ENCODE measurements around the gene E2F3. TPM values are rescaled to one million over a fixed set of nuclear protein-coding genes. Genes with fewer than 3 reads are reported as not detected.

The E2F3 gene
- total RNA-seq, 1 experiment from 2014 or later = 35.7 TPM

- H3K14ac ChIP-seq (ENCODE audit: insufficient read depth, low read length) = no peak overlapping the region
- no peaks in the 10 kb centered on the region for H3K4me1 ChIP-seq (ENCODE audit: insufficient read depth, low read length)
- H2BK20ac ChIP-seq (ENCODE audit: low read depth, low read length, poor library complexity, severe bottlenecking) = no peak overlapping the region
- H2AK5ac ChIP-seq (ENCODE audit: insufficient read length, low read length) = no peak overlapping the region
- H2AFZ ChIP-seq (ENCODE audit: low read length) = no peak overlapping the region
- H3K27ac ChIP-seq (ENCODE audit: insufficient read length, low read depth, low read length) = no peak overlapping the region
- no peak overlapping the region for H2BK12ac ChIP-seq (ENCODE audit: insufficient read length, low read depth, low read length)
- no peaks in the 10 kb centered on the region for H3K23me2 ChIP-seq (ENCODE audit: insufficient read length, low read depth, low read length, poor library complexity, severe bottlenecking)
- TF ChIP-seq CTCF (conservative IDR thresholded peaks at IDR 0.05) = no peak
- no peaks in the 10 kb centered on the region for H3K27me3 Mint-ChIP-seq (ENCODE audit: low read depth)
- H3K27ac Mint-ChIP-seq = peak overlapping the region in 2 of 3 experiments; percentile 24 to 55; a peak in 3 of 7 replicates
- H3K79me1 ChIP-seq (ENCODE audit: insufficient read depth, low read depth, low read length, poor library complexity, severe bottlenecking) = peaks cover 2% of the 10 kb centered on the region
- peaks cover 23 to 26% of the 10 kb centered on the region in 2 experiments for H3K4me1 Mint-ChIP-seq
- peaks cover 39 to 70% (median 57%) of the 10 kb centered on the region in 3 experiments for H3K36me3 Mint-ChIP-seq (ENCODE audit: insufficient read depth in 1 of 3, low read depth in 3 of 3)
- H2BK15ac ChIP-seq (ENCODE audit: low read depth, low read length) = no peak overlapping the region
- H3K79me2 ChIP-seq (ENCODE audit: insufficient read depth, low read length) = no peaks in the 10 kb centered on the region; the same call in 1 of the 2 replicates
- no peak overlapping the region for H2BK5ac ChIP-seq (ENCODE audit: insufficient read length, low read length)
- no peaks in the 10 kb centered on the region for H3K27me3 ChIP-seq (ENCODE audit: insufficient read depth, low read length)
- H3K56ac ChIP-seq (ENCODE audit: insufficient read length, low read depth, low read length) = no peak overlapping the region
- H3K4me2 ChIP-seq (ENCODE audit: insufficient read depth, insufficient read length, low read length) = no peak overlapping the region
- no peak overlapping the region for H4K5ac ChIP-seq (ENCODE audit: insufficient read length, low read depth, low read length)
- H3K9me3 Mint-ChIP-seq = no peaks in the 10 kb centered on the region
- H4K8ac ChIP-seq (replicated peaks; ENCODE audit: insufficient read length, low read depth, low read length) = no peak overlapping the region
- WGBS (ENCODE audit: extremely low coverage, insufficient read length, low lambda C conversion rate) = no CpG with 5 or more reads among the region's 8 CpGs
- no peak overlapping the region for H3K23ac ChIP-seq (ENCODE audit: insufficient read length, low read depth, low read length)
- H3T11ph ChIP-seq (ENCODE audit: low read length) = no peak overlapping the region
- H3K4ac ChIP-seq (ENCODE audit: low read depth, low read length) = no peak overlapping the region
- no peak overlapping the region for H4K91ac ChIP-seq (ENCODE audit: insufficient read length, low read depth, low read length)
- no peaks in the 10 kb centered on the region for H4K20me1 ChIP-seq (ENCODE audit: control insufficient read depth, insufficient read depth, insufficient read length)
- no peak for DNase-seq
- H3K9me3 ChIP-seq (ENCODE audit: control insufficient read depth, low read depth, low read length) = no peaks in the 10 kb centered on the region
- H2BK120ac ChIP-seq (ENCODE audit: low read depth, low read length, poor library complexity, severe bottlenecking) = no peak overlapping the region
- H3K18ac ChIP-seq (ENCODE audit: insufficient read length, low read depth, low read length) = no peak overlapping the region
- no peak overlapping the region for H3K9ac ChIP-seq (ENCODE audit: extremely low read depth, insufficient read length, low read length)
- no peak overlapping the region for H3K4me3 Mint-ChIP-seq
These were observed 79.6 kb downstream of the E2F3 start for GRCh38 chr6:20481281-20481680.

Measured in H9 (cell line).